Cardiac fibroblast (primary cell): ENCODE data around the gene KISS1.
A peak's percentile ranks its signal among the peaks of the same experiment; 100 is the strongest.

Source experiments
- DNase-seq, 2 donors: peaks; one replicate each; pipeline versions ENCODE4 v3.0.0 to v3.0.0-alpha.2; 2010; ENCODE audit warnings: low read depth in 2 of 2
- H3K4me3 ChIP-seq, 2 donors: replicated peaks in 1 of 2; 1 replicate in 1 of 2; 2 replicates in 1 of 2; pipeline ENCODE4 v1.5.1; 2011; ENCODE audit warnings: low read depth in 2 of 2, low read length in 2 of 2, mild to moderate bottlenecking in 2 of 2, moderate library complexity in 1 of 2
- CTCF ChIP-seq: IDR thresholded peaks from one replicate; pipeline ENCODE4 v1.5.1; 2011; ENCODE audit warnings: low read depth, mild to moderate bottlenecking, low read length, inconsistent platforms

The KISS1 gene

GRCh38 chr1:204192589-204193352 is 3.5 kb downstream of the KISS1 start:
- no peak for DNase-seq
- H3K4me3 ChIP-seq = no peak overlapping the region
- TF ChIP-seq CTCF = no peak

GRCh38 chr1:204192046-204192445 is 4.2 kb downstream of the KISS1 start:
- no peak for DNase-seq
- no peak for TF ChIP-seq CTCF
- no peak overlapping the region for H3K4me3 ChIP-seq

GRCh38 chr1:204191456-204191855 is 4.8 kb downstream of the KISS1 start:
- DNase-seq = no peak
- no peak overlapping the region for H3K4me3 ChIP-seq
- no peak for TF ChIP-seq CTCF

GRCh38 chr1:204190212-204191211 is 5.8 kb downstream of the KISS1 start:
- H3K4me3 ChIP-seq = peak overlapping the region in 1 of 2 donors; percentile 15
- TF ChIP-seq CTCF = no peak
- peak; percentile 53 to 62 for DNase-seq

GRCh38 chr1:204188959-204189639 is 7.2 kb downstream of the KISS1 start:
- H3K4me3 ChIP-seq = no peak overlapping the region
- DNase-seq = no peak
- no peak for TF ChIP-seq CTCF

- TF ChIP-seq CTCF = no peak
- DNase-seq = no peak
- no peak overlapping the region for H3K4me3 ChIP-seq
Measured at GRCh38 chr1:204186597-204186996, 9.7 kb downstream of the KISS1 start.
